SU-DHL-6 (cell line): ENCODE measurements around the gene SCAPER.

Source experiments
- H2AFZ ChIP-seq: fragments of 200-600 bp; sonication (generic); 2 replicates; pipeline ENCODE4 v1.6.1; 2014; ENCODE audit warnings: low read depth, mild to moderate bottlenecking, moderate library complexity, mixed read lengths, antibody characterized with exemption, low read length; ENCODE audit not compliant: severe bottlenecking
- H3F3A ChIP-seq: fragments of 200-600 bp; shearing (Covaris generic); 2 replicates; pipeline ENCODE4 v1.6.0; 2016; ENCODE audit warnings: antibody characterized with exemption, mild to moderate bottlenecking; ENCODE audit not compliant: insufficient read depth
- H3K27ac ChIP-seq: fragments of 200-600 bp; sonication (generic); 2 replicates; pipeline ENCODE4 v1.5.1; 2016; ENCODE audit warnings: low read depth, mild to moderate bottlenecking, low read length, moderate library complexity, mixed read lengths
- H3K27me3 ChIP-seq: fragments of 200-600 bp; sonication (generic), shearing (Covaris generic); 2 replicates; pipeline ENCODE4 v1.6.0; 2014; ENCODE audit warnings: mild to moderate bottlenecking, low read length
- H3K36me3 ChIP-seq: fragments of 200-600 bp; sonication (generic); 2 replicates; pipeline ENCODE4 v1.6.1; 2014; ENCODE audit warnings: mild to moderate bottlenecking, low read length, mixed read lengths
- H3K4me2 ChIP-seq: fragments of 300-600, 200-600 bp; shearing (Covaris generic), sonication (generic); 2 replicates; pipeline ENCODE4 v1.6.0; 2014; ENCODE audit warnings: low read length, low read depth, mild to moderate bottlenecking; ENCODE audit not compliant: poor library complexity, severe bottlenecking
- H3K4me3 ChIP-seq: fragments of 200-600 bp; sonication (generic); 2 replicates; pipeline ENCODE4 v1.5.1; 2014; ENCODE audit warnings: antibody characterized with exemption, low read length, mild to moderate bottlenecking, mixed read lengths; ENCODE audit not compliant: insufficient read depth, poor library complexity, severe bottlenecking
- H3K79me2 ChIP-seq: fragments of 200-600 bp; sonication (generic); 2 replicates; pipeline ENCODE4 v1.6.1; 2014; ENCODE audit warnings: mild to moderate bottlenecking, low read length, moderate library complexity; ENCODE audit not compliant: insufficient read depth
- H3K9ac ChIP-seq: fragments of 200-600 bp; sonication (generic); 2 replicates; pipeline ENCODE4 v1.7.0; 2014; ENCODE audit warnings: mild to moderate bottlenecking, low read length
- H3K9me2 ChIP-seq: fragments of 200-600 bp; sonication (generic); replicated peaks from 2 replicates; pipeline ENCODE4 v1.6.1; 2014; ENCODE audit warnings: low read length; ENCODE audit not compliant: insufficient read depth
- H3K9me3 ChIP-seq: fragments of 200-600 bp; sonication (generic); 2 replicates; pipeline ENCODE4 v1.6.1; 2014; ENCODE audit warnings: low read length, mixed read lengths; ENCODE audit not compliant: insufficient read depth
- H4K20me1 ChIP-seq: fragments of 200-600 bp; sonication (generic); 2 replicates; pipeline ENCODE4 v1.6.1; 2014; ENCODE audit warnings: low read depth, mild to moderate bottlenecking, antibody characterized with exemption, low read length, moderate library complexity, mixed read lengths
- EZH2phosphoT487 ChIP-seq: fragments of 200-600 bp; sonication (generic), shearing (Covaris generic); conservative IDR thresholded peaks from 2 replicates; pipeline ENCODE4 v1.6.1; 2018; ENCODE audit warnings: mild to moderate bottlenecking, antibody characterized with exemption, low read length, moderate library complexity, mixed read lengths
- TF ChIP-seq, protein P1 (sequence below): fragments of 200-600 bp; sonication (generic); IDR thresholded peaks from one replicate; pipeline ENCODE4 v1.5.1; 2017; ENCODE audit warnings: antibody characterized with exemption, mild to moderate bottlenecking, low read length, moderate library complexity; ENCODE audit not compliant: insufficient read depth, poor library complexity, severe bottlenecking

Gene SCAPER

DNA sequence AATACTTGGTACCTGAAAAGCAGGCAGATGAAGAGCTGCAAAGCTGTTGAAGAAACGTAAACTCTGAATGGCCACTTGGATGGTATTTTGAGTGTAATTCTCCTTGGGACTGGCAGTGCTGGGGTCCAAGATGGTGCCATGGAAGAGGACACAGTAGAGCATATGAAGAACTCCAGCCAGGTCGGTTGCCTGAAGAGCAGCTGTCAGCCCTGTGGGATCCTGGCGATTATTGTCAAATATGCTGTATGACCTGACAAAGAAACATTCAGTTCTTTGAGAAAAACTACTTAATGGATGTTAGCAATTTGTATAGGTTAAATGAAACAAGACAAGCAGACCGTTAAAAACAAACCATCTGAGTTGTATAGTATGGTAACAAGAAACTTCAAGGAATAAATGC is 523.8 kb downstream of the SCAPER start:
- TF ChIP-seq, protein P1, sequence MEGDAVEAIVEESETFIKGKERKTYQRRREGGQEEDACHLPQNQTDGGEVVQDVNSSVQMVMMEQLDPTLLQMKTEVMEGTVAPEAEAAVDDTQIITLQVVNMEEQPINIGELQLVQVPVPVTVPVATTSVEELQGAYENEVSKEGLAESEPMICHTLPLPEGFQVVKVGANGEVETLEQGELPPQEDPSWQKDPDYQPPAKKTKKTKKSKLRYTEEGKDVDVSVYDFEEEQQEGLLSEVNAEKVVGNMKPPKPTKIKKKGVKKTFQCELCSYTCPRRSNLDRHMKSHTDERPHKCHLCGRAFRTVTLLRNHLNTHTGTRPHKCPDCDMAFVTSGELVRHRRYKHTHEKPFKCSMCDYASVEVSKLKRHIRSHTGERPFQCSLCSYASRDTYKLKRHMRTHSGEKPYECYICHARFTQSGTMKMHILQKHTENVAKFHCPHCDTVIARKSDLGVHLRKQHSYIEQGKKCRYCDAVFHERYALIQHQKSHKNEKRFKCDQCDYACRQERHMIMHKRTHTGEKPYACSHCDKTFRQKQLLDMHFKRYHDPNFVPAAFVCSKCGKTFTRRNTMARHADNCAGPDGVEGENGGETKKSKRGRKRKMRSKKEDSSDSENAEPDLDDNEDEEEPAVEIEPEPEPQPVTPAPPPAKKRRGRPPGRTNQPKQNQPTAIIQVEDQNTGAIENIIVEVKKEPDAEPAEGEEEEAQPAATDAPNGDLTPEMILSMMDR: no peak
- TF ChIP-seq EZH2phosphoT487: no peak
- Histone ChIP-seq H3K79me2 (no peaks in the 10 kb centered on the region), H3K36me3 (no peaks in the 10 kb centered on the region)

DNA sequence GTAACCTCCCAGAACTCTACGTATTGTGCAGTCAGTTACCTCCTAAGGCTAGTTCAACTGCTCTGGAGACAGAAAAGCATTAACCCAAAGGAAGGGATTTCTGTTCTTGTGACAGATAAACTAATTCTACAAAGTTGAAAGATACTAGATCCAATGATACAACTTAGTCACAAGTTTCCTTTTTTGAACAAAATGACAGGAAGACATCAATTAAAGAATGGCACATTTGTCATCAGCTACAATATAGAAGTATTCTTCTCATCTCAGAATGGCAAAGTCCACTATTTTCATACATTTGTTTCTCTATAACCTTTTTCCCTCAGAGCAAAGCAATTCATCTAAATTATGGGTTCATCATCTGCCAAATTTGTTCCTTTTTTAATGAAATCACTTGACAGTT is 524.9 kb downstream of the SCAPER start:
- Histone ChIP-seq H3K27ac (no peak overlapping the region), H4K20me1 (no peaks in the 10 kb centered on the region), H3K4me3 (no peak overlapping the region), H3K36me3 (no peaks in the 10 kb centered on the region), H3K9me2 (no peaks in the 10 kb centered on the region), H3F3A (no peaks in the 10 kb centered on the region), H3K9ac (no peak overlapping the region), H2AFZ (no peak overlapping the region), H3K9me3 (no peaks in the 10 kb centered on the region), H3K27me3 (no peaks in the 10 kb centered on the region), H3K79me2 (no peaks in the 10 kb centered on the region), H3K4me2 (no peak overlapping the region)
- TF ChIP-seq, protein P1: no peak
- TF ChIP-seq EZH2phosphoT487: no peak

More for the DNA sequence above, 523.8 kb downstream of the SCAPER start:
- Histone ChIP-seq H3K9me3 (no peaks in the 10 kb centered on the region), H2AFZ (no peak overlapping the region), H3K4me3 (no peak overlapping the region), H3K9ac (no peak overlapping the region), H3K9me2 (no peaks in the 10 kb centered on the region), H3K27ac (no peak overlapping the region), H3K4me2 (no peak overlapping the region), H4K20me1 (no peaks in the 10 kb centered on the region), H3K27me3 (no peaks in the 10 kb centered on the region), H3F3A (no peaks in the 10 kb centered on the region)

GRCh38 chr15:76378691-76379090 is 526.4 kb downstream of the SCAPER start:
- no peak for TF ChIP-seq EZH2phosphoT487
- TF ChIP-seq, protein P1: no peak
- H3K27me3 ChIP-seq: no peaks in the 10 kb centered on the region

DNA sequence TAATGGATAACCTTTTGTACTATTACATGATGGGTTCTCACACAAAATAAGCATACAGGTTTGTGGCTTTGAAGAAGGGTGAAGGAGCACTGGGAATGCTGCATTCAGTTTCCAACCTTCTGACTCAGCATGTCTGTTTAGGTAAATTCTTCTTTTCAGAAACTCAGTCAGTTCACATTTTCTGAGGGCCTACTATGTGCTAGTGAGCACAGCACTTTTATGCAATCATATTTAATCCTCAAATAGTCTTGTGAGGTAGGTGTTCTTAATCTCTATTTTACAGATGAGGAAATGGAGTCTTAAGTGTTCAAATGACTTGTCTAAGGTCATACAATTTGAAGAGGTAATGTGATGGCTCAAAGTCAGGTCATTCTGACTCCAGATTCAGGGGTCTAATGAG is 527.4 kb downstream of the SCAPER start:
- no peak overlapping the region for H3K27ac ChIP-seq
- TF ChIP-seq, protein P1: no peak
- no peak for TF ChIP-seq EZH2phosphoT487
- H3K27me3 ChIP-seq: no peaks in the 10 kb centered on the region
- H3K36me3 ChIP-seq: no peaks in the 10 kb centered on the region
- no peaks in the 10 kb centered on the region for H3F3A ChIP-seq
- no peaks in the 10 kb centered on the region for H3K79me2 ChIP-seq
- H3K9me2 ChIP-seq: no peaks in the 10 kb centered on the region
- H2AFZ ChIP-seq: no peak overlapping the region
- H3K4me2 ChIP-seq: no peak overlapping the region
- H3K9ac ChIP-seq: no peak overlapping the region
- H3K4me3 ChIP-seq: no peak overlapping the region
- H3K9me3 ChIP-seq: no peaks in the 10 kb centered on the region
- no peaks in the 10 kb centered on the region for H4K20me1 ChIP-seq

More at GRCh38 chr15:76378691-76379090, 526.4 kb downstream of the SCAPER start:
- Histone ChIP-seq H3K79me2 (no peaks in the 10 kb centered on the region), H3K9me2 (no peaks in the 10 kb centered on the region), H2AFZ (no peak overlapping the region), H3K4me3 (no peak overlapping the region), H3K27ac (no peak overlapping the region), H3F3A (no peaks in the 10 kb centered on the region), H4K20me1 (no peaks in the 10 kb centered on the region), H3K9me3 (no peaks in the 10 kb centered on the region), H3K9ac (no peak overlapping the region), H3K4me2 (no peak overlapping the region), H3K36me3 (no peaks in the 10 kb centered on the region)
